DND-41 (cell line): ENCODE data around the gene NBL1.

Experiments used
- EZH2 ChIP-seq: IDR thresholded peaks from 3 replicates; pipeline ENCODE4 v1.6.1; 2012; ENCODE audit warnings: borderline replicate concordance, low read depth, mild to moderate bottlenecking, moderate library complexity, low read length, inconsistent platforms; ENCODE audit not compliant: severe bottlenecking
- TF ChIP-seq, protein P1 (sequence below): IDR thresholded peaks from 2 replicates; pipeline ENCODE4 v1.5.1; 2012; ENCODE audit warnings: borderline replicate concordance, low read length, moderate library complexity, mild to moderate bottlenecking; ENCODE audit not compliant: poor library complexity, severe bottlenecking; ENCODE audit errors: extremely low read depth

DNA sequence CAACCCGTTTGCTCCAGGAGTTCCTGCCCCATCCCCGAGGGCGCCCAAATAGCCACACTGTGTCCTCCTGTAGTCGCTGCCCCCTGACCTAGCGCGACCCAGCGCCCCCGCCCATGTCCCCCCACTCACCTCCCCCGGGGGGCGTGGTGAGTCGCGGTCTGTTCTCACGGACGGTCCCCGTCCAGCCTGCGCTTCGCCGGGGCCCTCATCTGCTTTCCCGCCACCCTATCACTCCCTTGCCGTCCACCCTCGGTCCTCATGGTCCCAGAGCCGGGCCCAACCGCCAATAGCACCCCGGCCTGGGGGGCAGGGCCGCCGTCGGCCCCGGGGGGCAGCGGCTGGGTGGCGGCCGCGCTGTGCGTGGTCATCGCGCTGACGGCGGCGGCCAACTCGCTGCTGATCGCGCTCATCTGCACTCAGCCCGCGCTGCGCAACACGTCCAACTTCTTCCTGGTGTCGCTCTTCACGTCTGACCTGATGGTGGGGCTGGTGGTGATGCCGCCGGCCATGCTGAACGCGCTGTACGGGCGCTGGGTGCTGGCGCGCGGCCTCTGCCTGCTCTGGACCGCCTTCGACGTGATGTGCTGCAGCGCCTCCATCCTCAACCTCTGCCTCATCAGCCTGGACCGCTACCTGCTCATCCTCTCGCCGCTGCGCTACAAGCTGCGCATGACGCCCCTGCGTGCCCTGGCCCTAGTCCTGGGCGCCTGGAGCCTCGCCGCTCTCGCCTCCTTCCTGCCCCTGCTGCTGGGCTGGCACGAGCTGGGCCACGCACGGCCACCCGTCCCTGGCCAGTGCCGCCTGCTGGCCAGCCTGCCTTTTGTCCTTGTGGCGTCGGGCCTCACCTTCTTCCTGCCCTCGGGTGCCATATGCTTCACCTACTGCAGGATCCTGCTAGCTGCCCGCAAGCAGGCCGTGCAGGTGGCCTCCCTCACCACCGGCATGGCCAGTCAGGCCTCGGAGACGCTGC is 21.7 kb downstream of the NBL1 start:
- TF ChIP-seq, protein P1, sequence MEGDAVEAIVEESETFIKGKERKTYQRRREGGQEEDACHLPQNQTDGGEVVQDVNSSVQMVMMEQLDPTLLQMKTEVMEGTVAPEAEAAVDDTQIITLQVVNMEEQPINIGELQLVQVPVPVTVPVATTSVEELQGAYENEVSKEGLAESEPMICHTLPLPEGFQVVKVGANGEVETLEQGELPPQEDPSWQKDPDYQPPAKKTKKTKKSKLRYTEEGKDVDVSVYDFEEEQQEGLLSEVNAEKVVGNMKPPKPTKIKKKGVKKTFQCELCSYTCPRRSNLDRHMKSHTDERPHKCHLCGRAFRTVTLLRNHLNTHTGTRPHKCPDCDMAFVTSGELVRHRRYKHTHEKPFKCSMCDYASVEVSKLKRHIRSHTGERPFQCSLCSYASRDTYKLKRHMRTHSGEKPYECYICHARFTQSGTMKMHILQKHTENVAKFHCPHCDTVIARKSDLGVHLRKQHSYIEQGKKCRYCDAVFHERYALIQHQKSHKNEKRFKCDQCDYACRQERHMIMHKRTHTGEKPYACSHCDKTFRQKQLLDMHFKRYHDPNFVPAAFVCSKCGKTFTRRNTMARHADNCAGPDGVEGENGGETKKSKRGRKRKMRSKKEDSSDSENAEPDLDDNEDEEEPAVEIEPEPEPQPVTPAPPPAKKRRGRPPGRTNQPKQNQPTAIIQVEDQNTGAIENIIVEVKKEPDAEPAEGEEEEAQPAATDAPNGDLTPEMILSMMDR, result no peak
- TF ChIP-seq EZH2, result no peak
